ENCODE results near the gene ADAM12.

Gene ADAM12

GRCh38 chr10:126214679-126215078 is 173.6 kb downstream of the ADAM12 start:
- TF ChIP-seq CTCF (IDR thresholded peaks at IDR 0.05; ENCODE audit: extremely low read depth, missing control alignments): no peak
- DNase-seq (ENCODE audit: low spot score): no peak

- no peak for TF ChIP-seq CTCF (IDR thresholded peaks at IDR 0.05; ENCODE audit: extremely low read depth, missing control alignments)
These were observed 174.3 kb downstream of the ADAM12 start for GRCh38 chr10:126214021-126214420.

GRCh38 chr10:126212738-126213137 is 175.5 kb downstream of the ADAM12 start:
- no peak for DNase-seq (ENCODE audit: low spot score)
- TF ChIP-seq CTCF (IDR thresholded peaks at IDR 0.05; ENCODE audit: extremely low read depth, missing control alignments): no peak

More at GRCh38 chr10:126214021-126214420, 174.3 kb downstream of the ADAM12 start:
- no peak for DNase-seq (ENCODE audit: low spot score)

GRCh38 chr10:126210051-126210651 is 178.1 kb downstream of the ADAM12 start:
- no peak for DNase-seq (ENCODE audit: low spot score)
- TF ChIP-seq CTCF (IDR thresholded peaks at IDR 0.05; ENCODE audit: extremely low read depth, missing control alignments): no peak

GRCh38 chr10:126209451-126209850 is 178.8 kb downstream of the ADAM12 start:
- no peak for TF ChIP-seq CTCF (IDR thresholded peaks at IDR 0.05; ENCODE audit: extremely low read depth, missing control alignments)
- no peak for DNase-seq (ENCODE audit: low spot score)

GRCh38 chr10:126208726-126209302 is 179.5 kb downstream of the ADAM12 start:
- no peak for DNase-seq (ENCODE audit: low spot score)
- no peak for TF ChIP-seq CTCF (IDR thresholded peaks at IDR 0.05; ENCODE audit: extremely low read depth, missing control alignments)

- no peak for DNase-seq (ENCODE audit: low spot score)
- TF ChIP-seq CTCF (IDR thresholded peaks at IDR 0.05; ENCODE audit: extremely low read depth, missing control alignments): no peak
These were observed 180.4 kb downstream of the ADAM12 start for GRCh38 chr10:126207851-126208250.
